A673 (cell line): ENCODE results near the gene PLXDC2. TPM values are rescaled to one million over a fixed set of nuclear protein-coding genes. Genes with fewer than 3 reads are reported as not detected.

Source experiments
- BruUV-seq: library from RNA; stranded (reverse); fragments of 400-500 nt; replicated peaks from 2 replicates; lab custom pipeline; 2021; lab: Mats Ljungman, UMichigan
- CTCF ChIA-PET: fragments of 300-600 bp; sonication (Branson Sonifier 250); formaldehyde crosslinking; loops from one replicate; lab custom pipeline; 2022; ENCODE audit warnings: antibody characterized with exemption; lab: Charles Lee
- POLR2A ChIA-PET: fragments of 300-600 bp; sonication (Branson Sonifier 250); formaldehyde crosslinking; loops from one replicate; lab custom pipeline; 2022; ENCODE audit warnings: antibody characterized with exemption; ENCODE audit not compliant: low non-redundant PET; lab: Charles Lee
- DNase-seq: peaks from one replicate; pipeline ENCODE4 v3.0.0-alpha.2; 2015; ENCODE audit warnings: low spot score
- H3K27ac ChIP-seq: fragments of 200-600 bp; sonication (generic); 2 replicates; pipeline ENCODE4 v1.5.1; 2016; ENCODE audit warnings: mixed run types, low read depth, mild to moderate bottlenecking, mixed read lengths, antibody characterized with exemption, low read length; ENCODE audit not compliant: poor library complexity, severe bottlenecking
- H3K27me3 ChIP-seq: fragments of 200-600 bp; sonication (generic); replicated peaks from 2 replicates; pipeline ENCODE4 v1.6.1; 2017; ENCODE audit warnings: mixed run types, low read depth, mild to moderate bottlenecking, mixed read lengths, antibody characterized with exemption, low read length; ENCODE audit not compliant: insufficient read depth, poor library complexity
- H3K36me3 ChIP-seq: fragments of 200-600 bp; sonication (generic); 2 replicates; pipeline ENCODE4 v1.6.1; 2016; ENCODE audit warnings: mixed run types, mild to moderate bottlenecking, mixed read lengths, antibody characterized with exemption, low read length; ENCODE audit not compliant: insufficient read depth, poor library complexity, severe bottlenecking
- H3K4me1 ChIP-seq: fragments of 200-600 bp; sonication (generic); 2 replicates; pipeline ENCODE4 v1.6.1; 2017; ENCODE audit warnings: mixed run types, mild to moderate bottlenecking, mixed read lengths, antibody characterized with exemption, low read length; ENCODE audit not compliant: insufficient read depth, poor library complexity, severe bottlenecking
- H3K4me3 ChIP-seq: fragments of 200-600 bp; sonication (generic); 2 replicates; pipeline ENCODE4 v1.5.1; 2016; ENCODE audit warnings: low read depth, mixed run types, mild to moderate bottlenecking, mixed read lengths, low read length; ENCODE audit not compliant: poor library complexity, severe bottlenecking
- H3K9me3 ChIP-seq: fragments of 200-600 bp; sonication (generic); 2 replicates; pipeline ENCODE4 v1.6.1; 2016; ENCODE audit warnings: mixed run types, low read depth, mild to moderate bottlenecking, mixed read lengths, antibody characterized with exemption, low read length; ENCODE audit not compliant: poor library complexity, severe bottlenecking
- EZH2 ChIP-seq: fragments of 200-600 bp; sonication (generic); IDR thresholded peaks from 2 replicates; pipeline ENCODE4 v1.6.1; 2017; ENCODE audit warnings: borderline replicate concordance, low read depth, mild to moderate bottlenecking, mixed read lengths, antibody characterized with exemption, low read length; ENCODE audit not compliant: poor library complexity, severe bottlenecking
- intact Hi-C: fragments of 100-400 bp; cut with micrococcal nuclease; formaldehyde crosslinking; loops from one replicate; pipeline ENCODE4 v1.10.0; 2022; ENCODE audit not compliant: unreplicated experiment
- total RNA-seq: library from RNA; stranded (reverse); gene quantifications from 2 replicates; pipeline ENCODE4 v1.2.3, GENCODE V29; 2021
- TF ChIP-seq, protein P1 (sequence below): fragments of 300-800, 200-600 bp; sonication (generic); conservative IDR thresholded peaks from 2 replicates; pipeline ENCODE4 v1.5.1; 2017; ENCODE audit warnings: low read depth, mild to moderate bottlenecking, antibody characterized with exemption, low read length, moderate library complexity, mixed read lengths

The PLXDC2 gene
- total RNA-seq, 1 experiment from 2014 or later, result 74.8 TPM

DNA sequence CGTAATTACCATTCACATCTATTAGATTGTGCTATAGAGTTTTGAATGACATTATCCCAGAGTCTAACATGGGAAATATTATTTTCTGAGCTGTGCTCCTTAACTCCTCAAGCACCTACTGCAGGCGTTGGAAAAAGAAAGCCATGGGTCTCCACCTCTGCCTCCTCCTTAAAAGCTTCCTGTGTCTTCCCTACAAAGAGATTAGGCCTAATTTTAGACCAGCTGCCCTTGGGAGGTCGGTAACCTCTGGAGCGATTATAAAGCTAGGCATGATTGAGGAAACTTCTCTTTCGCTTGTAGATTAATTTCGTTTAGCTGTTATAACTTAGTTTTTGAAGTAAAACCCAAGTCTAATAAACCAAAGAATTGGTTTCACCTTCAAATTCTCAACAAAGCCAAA lies 75.2 kb downstream of the PLXDC2 start:
- ChIA-PET POLR2A (no interaction called here), CTCF (no interaction called here)
- Histone ChIP-seq H3K4me3 (no peak overlapping the region), H3K9me3 (no peaks in the 10 kb centered on the region), H3K4me1 (peaks cover 35% of the 10 kb centered on the region), H3K36me3 (no peaks in the 10 kb centered on the region), H3K27me3 (no peaks in the 10 kb centered on the region), H3K27ac (no peak overlapping the region)
- TF ChIP-seq, protein P1, sequence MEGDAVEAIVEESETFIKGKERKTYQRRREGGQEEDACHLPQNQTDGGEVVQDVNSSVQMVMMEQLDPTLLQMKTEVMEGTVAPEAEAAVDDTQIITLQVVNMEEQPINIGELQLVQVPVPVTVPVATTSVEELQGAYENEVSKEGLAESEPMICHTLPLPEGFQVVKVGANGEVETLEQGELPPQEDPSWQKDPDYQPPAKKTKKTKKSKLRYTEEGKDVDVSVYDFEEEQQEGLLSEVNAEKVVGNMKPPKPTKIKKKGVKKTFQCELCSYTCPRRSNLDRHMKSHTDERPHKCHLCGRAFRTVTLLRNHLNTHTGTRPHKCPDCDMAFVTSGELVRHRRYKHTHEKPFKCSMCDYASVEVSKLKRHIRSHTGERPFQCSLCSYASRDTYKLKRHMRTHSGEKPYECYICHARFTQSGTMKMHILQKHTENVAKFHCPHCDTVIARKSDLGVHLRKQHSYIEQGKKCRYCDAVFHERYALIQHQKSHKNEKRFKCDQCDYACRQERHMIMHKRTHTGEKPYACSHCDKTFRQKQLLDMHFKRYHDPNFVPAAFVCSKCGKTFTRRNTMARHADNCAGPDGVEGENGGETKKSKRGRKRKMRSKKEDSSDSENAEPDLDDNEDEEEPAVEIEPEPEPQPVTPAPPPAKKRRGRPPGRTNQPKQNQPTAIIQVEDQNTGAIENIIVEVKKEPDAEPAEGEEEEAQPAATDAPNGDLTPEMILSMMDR, result no peak
- DNase-seq, result no peak
- no TSS peak for BruUV-seq
- intact Hi-C loops, result no loop called here

DNA sequence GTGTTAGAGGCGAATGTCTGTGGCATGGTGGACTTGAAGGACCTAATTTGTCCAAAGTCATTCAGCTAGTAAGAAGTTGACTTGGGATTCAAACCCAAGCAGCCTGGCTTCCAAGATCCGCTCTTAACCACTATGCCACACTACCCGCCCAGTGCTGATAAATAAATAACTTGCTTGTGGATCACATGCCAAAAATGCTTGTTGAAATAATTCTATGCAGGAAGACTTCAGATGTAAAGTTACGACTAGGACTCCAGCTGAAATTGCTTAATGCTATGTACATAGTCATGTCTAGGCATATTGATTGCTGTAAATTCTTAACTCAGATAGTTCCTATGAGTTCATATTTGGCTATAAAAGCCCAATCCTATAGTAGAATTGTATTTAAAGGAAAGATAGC lies 76.0 kb downstream of the PLXDC2 start:
- no TSS peak for BruUV-seq
- Histone ChIP-seq H3K4me3 (no peak overlapping the region), H3K4me1 (peaks cover 35% of the 10 kb centered on the region), H3K36me3 (no peaks in the 10 kb centered on the region), H3K9me3 (no peaks in the 10 kb centered on the region), H3K27me3 (no peaks in the 10 kb centered on the region), H3K27ac (no peak overlapping the region)
- DNase-seq, result no peak
- TF ChIP-seq EZH2, result no peak
- TF ChIP-seq, protein P1, result no peak
- ChIA-PET CTCF (no interaction called here), POLR2A (no interaction called here)
- intact Hi-C loops, result no loop called here

DNA sequence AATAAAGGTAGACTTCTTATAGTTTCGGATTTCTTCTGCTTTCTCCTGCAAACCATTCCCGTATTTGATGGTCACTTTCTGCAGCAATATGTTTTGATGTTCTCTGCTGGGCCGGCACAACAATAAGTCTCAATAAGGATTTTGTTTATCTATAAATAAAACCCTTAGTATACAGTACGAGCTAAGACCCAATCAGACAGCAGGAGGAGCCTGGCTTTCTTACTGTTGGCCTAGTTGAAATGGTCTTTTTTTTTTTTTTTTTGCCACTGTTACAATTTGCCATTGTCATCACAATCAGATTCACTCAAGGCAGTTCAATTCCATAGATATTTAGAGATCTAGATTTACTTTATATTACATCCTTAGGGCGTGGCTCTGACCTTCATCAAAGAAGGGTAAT lies 76.4 kb downstream of the PLXDC2 start:
- POLR2A ChIA-PET, result interaction anchor here (0.6 kb wide), 1 partner anchor 266 kb away, joined by 10 read pairs; no protein-coding TSS in a partner anchor
- no peak for DNase-seq
- BruUV-seq, result no TSS peak
- peaks cover 33% of the 10 kb centered on the region for H3K4me1 ChIP-seq
- intact Hi-C loops, result no loop called here
- TF ChIP-seq, protein P1, result no peak
- no peak for TF ChIP-seq EZH2
- H3K9me3 ChIP-seq, result no peaks in the 10 kb centered on the region
- CTCF ChIA-PET, result no interaction called here
- no peaks in the 10 kb centered on the region for H3K36me3 ChIP-seq
- H3K4me3 ChIP-seq, result no peak overlapping the region
- no peak overlapping the region for H3K27ac ChIP-seq
- no peaks in the 10 kb centered on the region for H3K27me3 ChIP-seq
